NOMO-1 treated with DMSO at 0.1 percent for 48 hours (cell line): ENCODE results near the gene TMEM198.

ENCODE experiments used
- DNase-seq: peaks from one replicate; lab custom pipeline; 2025; ENCODE audit not compliant: unreplicated experiment; lab: John Stamatoyannopoulos, UW

TMEM198 gene

GRCh38 chr2:219575566-219576504 is 32.0 kb downstream of the TMEM198 start:
- DNase-seq: no peak

- DNase-seq: no peak
Observed at GRCh38 chr2:219576505-219577388, 32.9 kb downstream of the TMEM198 start.

GRCh38 chr2:219578811-219579613 is 35.2 kb downstream of the TMEM198 start:
- peak; percentile 87 for DNase-seq

- no peak for DNase-seq
Observed at GRCh38 chr2:219581346-219581745, 37.5 kb downstream of the TMEM198 start.

DNA sequence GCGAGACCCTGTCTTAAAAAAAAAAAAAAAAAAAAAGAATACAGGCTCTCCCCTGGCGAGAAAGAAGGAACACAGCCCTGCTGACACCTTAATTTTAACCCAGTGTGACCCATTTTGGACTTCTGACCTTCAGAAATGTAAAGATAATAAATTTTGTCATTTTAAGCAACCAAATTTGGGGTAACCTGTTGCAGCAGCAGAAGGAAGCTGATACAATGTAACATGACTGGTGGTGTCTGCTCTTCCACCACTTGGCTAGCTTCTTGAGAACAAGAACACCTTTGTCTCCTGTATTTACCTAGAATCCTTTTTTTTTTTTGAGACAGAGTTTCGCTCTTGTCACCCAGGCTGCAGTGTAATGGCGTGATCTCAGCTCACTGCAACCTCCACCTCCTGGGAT is 47.3 kb downstream of the TMEM198 start:
- no peak for DNase-seq

DNA sequence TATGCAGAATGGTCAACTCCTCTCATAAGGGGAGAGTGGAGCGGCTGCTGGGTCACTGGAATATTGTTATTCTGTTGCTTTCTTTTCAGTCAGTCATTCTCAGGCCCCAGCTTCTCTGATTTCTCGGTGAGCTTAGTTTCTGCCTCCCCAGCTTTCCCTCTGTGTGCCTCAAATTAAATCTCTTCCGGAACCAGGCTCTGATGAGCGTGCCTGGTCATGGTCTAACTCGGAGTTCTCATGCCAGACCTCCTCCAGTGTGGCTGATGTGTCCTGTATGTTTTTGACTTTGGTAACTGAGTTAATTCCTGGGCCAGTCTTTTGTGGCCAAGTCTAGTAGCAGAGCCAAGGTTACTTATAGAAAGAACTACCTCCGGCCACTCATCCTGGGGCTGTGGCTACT is 48.9 kb downstream of the TMEM198 start:
- DNase-seq: no peak

DNA sequence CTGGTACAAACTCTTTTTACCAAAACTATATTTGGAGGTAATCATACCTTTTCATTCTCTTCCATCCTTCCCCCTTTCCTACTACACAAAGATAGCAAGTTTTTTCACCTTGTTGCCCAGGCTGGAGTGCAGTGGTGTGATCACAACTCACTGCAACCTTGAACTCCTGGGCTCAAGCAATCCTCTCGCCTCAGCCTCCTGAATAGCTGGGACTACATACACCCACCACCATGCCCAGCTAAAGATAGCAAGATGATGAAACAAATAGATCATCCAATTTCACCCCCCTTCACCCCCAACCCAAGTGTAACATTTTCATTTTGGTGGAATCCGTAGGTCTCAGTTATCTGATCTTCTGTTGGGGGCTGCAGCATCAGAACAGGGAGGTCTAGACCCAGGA is 49.3 kb downstream of the TMEM198 start:
- DNase-seq: no peak

DNA sequence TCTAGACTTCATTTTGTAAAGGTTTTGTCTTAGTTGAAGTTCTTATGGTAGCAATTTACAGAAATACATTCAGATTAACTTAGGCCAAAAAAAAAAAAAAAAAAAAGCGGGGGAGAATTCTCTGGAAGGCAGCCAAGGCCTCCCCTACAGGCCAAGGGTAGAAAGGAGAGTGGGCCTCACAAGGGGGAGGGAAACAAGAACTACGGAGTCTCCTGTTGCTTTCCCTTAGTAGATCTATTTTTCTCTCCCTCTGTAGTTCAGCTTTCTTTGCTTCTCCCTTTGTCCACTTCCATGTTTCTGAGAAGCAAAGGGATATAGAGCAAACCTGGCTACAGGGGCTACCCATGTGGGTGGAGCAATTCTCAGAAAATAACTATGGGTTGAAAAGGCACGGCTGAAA is 51.4 kb downstream of the TMEM198 start:
- no peak for DNase-seq

DNA sequence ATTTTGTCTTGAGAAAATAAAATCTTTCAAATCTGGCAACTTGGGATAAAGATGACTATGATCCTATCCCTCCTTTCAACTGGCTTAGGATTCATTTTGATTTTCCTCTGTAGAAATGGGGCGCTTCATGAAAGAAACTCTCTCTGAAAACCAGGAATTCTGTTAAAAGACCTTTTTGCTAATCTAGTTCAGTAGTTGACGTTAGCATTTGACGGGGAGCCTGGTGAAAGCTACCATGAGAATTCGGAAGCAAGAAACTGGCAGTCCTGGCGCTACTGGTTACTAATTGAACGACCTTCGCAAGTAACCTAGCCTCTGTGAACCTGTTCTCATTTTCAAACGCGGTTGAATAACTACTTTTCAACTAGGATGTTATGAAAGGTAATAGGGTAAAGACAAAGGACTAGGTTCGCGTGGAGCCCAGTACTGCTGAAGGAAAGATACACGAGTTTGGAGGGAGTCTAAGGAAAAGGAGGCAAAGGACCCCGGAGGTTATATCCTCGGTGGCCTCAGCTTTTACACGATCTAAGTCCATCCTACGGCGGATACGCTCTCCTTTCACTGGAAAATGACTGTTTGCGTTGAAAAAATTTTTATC is 53.2 kb downstream of the TMEM198 start:
- DNase-seq: peak; percentile 54

DNA sequence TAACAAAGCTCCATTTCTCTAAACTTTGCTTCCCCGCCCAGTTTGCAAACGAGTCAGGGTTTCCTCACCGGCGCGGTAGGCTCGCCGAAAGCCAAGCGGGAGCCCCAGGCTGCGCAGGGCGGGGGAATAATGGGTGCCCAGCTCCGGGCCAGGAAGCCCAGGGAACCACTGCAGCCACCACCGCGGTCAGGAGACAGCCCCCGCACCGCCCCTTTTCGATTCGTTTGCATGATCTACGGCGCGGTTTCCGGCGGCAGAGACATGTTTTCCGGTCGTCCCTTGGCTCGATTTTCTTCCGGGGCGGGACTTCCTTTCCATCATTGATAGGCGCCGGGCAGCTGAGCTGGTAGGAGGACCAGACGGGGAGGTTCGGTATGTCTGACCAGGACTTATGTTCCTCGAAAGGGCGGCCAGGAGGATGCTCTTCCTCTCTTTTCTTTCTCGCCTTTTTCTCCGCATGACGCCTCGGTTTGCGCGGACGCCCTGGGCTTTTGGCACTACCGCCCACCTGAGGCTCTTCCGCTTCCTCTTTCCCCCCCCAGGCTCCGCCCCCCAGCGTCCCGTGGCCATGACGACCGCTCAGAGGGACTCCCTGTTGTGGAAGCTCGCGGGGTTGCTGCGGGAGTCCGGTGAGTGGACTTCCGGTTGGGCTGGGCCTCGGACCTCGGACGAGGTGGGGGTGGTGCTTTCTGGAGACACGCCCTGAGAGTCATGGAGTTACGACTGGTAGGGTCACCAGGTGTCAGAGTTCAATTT is 53.9 kb downstream of the TMEM198 start, which contains the start of gene STK11IP:
Gene STK11IP (plus strand): TSS at position 306 of the 756 bp plus-strand sequence. CDS start 263 bp downstream, at position 569.
- DNase-seq: peak; percentile 96

- no peak for DNase-seq
Observed at GRCh38 chr2:219598308-219599078, 54.7 kb downstream of the TMEM198 start.
